Measurements from ENCODE around the gene PHF2.
"Not testable (repeated sequence)": the region's sequence is repeated elsewhere in the genome, so short reads cannot be mapped to it uniquely, and the experiment has no call there.

Gene PHF2

DNA sequence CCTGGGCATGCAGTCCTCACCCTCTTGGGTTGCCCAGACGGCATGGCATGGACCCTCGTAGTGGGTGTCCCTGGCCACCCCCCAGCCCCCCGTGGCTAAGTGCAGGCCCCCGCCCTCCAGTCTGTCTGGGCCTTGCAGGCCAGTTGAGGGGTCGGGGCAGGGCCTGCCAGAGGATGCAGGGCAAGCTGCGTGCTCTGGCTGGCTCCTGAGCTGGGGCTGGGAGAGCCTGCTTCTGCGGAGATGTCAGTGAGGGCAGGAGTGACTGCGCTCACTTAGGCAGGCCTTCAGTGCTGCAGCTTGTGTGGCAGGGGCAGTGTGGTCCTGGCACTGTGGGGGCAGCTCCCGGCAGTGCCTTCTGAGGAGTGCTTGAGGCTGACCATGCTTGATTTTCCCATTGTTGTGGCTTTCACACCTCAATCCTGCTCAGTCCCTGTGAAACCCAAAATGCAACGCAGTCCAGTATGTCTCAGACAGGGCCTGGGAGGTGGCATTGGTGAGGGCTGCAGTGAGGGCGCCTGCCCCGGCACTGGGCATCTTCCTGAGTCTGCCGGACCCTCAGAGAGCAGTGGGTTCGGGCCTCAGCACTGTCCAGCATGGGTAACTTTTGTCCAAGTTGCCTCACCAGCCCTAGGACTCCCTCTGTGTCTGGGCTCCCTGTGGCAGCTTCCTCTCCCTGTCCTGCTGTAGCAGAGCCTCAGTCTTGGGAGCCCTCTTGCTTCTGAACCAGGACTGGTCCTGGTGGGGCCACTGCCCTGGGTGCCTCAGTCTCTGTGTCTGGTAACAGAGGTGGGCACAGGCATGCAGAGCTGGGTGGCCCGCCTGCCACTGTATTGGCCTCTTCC, 93.0 kb downstream of the PHF2 start:
- no peak for DNase-seq

DNA sequence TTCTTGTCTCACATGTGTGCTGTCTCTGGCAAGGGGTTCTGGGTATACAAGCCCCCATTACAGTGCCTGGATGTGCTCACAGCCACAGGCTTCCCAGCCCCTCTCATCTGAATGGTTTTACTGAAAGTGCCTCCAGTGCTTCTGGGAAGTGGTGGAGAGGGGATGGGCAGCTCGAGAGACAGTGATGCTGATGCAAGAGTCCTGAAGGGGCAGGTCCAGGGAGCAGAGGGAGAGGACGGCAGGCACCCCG, 93.5 kb downstream of the PHF2 start:
- DNase-seq, result no peak

DNA sequence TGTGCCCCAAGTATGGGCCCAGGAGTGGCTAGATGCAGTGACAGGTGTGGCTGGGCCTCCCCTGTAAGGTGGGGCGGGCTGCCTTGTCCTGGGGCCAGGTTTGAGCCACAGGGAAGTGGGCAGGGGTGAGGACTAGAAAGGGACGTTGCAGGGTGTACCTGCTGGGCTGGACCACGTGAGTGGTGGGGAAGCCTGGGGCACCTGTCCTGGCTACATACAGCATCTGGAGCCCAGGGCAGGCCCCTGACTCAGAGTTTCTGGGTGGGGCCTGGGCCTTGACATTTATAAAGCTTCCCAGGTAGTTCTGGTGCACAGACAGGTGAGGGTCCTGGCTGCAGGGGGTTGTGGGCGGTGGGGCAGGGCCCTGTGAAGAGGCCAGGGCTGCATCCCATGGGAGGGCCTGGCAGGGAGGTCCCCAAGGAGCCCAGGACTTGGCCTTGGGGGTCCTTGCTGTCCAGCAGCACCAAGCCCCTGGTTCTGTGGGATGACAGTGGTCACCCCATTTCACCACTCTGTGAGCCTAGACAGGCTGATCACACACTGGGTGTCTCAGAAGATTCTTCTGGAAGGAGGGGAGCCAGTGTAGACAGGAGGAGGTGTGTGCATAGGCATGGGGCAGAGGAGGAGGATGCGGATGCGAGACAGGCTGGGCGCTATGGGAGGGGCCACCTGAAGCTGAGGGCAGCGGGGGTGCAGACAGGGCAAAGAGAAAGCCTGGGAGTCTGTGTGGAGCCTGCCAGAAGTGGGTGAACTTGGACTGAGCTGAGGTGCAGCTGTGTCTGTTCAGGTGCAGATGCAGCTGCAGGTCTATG, 94.0 kb downstream of the PHF2 start:
- DNase-seq, result no peak

- no peak for DNase-seq
Observed at GRCh38 chr9:93671020-93671338, 94.6 kb downstream of the PHF2 start.

DNA sequence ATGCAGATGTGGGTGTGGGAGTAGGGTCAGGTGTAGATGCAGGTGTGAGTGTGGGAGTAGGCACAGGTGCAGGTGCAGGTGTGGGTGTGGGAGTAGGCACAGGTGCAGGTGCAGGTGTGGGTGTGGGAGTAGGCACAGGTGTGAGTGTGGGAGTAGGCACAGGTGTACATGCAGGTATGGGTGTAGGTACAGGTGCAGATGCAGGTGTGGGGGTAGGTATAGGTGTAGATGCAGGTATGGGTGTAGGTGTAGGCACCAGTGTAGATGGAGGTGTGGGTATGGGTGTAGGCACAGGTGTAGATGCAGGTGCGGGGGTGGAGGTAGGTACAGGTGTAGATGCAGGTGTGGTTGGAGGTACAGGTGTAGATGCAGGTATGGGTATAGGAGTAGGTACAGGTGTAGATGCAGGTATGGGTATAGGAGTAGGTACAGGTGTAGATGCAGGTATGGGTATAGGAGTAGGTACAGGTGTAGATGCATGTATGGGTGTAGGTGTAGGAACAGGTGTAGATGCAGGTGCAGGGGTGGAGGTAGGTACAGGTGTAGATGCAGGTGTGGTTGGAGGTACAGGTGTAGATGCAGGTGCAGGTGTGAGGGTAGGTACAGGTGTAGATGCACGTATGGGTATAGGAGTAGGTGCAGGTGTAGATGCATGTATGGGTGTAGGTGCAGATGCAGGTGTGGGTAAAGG, 96.1 kb downstream of the PHF2 start:
- DNase-seq, result not testable (repeated sequence)

GRCh38 chr9:93673021-93673838, 96.8 kb downstream of the PHF2 start:
- DNase-seq, result no peak

- DNase-seq, result no peak
Observed at GRCh38 chr9:93673839-93674334, 97.5 kb downstream of the PHF2 start.

DNA sequence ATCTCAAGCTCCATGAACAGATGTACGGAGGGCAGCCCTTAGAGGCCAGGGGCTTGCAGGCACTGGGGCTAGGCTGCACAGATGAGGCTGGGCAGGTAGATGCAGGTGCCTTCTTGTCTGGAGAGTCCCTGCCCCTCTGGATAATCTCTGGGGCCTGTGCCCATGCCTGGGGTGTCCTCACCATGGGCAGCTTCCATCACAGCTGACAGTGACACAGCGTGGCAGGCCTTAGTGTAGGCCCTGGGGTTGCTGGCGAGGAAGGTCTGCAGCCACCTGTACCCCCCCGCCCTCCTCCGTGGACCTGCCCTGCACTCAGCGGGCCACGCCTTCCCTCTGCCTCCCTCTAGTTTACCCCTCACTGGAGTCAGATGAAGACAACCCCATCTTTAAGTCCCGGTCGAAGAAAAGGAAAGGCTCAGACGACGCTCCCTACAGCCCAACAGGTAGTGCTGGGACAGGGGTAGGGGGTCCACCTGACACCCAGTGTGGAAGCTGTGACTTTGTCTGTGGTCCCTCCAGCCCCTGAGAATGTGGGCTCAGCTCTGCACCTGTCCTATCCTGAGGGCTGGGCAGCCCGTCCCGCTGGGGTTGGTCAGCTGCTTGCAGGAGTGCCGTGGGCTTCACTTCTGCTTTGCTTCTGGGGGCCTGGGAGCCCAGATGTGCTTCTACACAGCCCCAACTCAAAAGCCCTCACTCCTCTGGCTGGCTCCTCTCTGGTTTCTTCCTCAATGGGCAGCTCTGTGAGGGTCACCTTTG, 98.4 kb downstream of the PHF2 start:
- DNase-seq, result no peak

DNA sequence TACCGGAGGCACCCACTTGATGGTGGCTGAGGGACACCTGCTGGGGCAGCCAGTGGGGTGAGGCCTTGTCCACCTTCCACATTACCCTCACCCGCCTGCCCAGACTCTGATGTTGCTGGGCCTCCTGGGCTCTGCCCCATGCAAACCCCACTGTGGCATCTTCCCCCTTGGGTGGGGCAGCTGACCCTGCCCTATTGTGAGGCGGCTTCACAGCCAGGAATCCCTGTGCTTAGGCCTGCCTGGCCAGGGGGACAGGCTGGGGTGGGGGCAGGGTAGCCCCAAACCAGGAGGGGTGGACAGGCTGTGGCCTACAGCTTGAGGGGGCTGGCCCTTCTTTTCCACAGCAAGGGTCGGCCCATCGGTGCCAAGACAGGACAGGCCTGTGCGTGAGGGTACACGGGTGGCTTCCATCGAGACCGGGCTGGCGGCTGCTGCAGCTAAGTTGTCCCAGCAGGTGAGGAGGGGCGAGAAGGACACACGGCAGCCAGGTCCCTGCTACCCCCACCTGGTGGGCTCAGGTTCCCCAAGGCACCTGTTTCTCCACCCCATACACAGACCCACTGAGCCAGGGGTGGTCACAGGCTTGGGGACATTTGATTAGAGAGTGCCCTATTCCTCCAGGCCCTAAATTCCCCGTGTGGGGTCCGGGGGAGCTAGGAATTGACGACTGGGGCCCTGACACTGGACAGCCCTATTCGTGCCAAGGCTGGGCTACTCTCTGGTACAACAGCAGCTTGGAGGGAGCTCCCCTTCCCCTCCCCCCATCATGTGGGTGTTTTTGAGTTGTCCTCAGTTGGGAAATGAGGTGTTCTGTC, 99.2 kb downstream of the PHF2 start:
- no peak for DNase-seq

DNA sequence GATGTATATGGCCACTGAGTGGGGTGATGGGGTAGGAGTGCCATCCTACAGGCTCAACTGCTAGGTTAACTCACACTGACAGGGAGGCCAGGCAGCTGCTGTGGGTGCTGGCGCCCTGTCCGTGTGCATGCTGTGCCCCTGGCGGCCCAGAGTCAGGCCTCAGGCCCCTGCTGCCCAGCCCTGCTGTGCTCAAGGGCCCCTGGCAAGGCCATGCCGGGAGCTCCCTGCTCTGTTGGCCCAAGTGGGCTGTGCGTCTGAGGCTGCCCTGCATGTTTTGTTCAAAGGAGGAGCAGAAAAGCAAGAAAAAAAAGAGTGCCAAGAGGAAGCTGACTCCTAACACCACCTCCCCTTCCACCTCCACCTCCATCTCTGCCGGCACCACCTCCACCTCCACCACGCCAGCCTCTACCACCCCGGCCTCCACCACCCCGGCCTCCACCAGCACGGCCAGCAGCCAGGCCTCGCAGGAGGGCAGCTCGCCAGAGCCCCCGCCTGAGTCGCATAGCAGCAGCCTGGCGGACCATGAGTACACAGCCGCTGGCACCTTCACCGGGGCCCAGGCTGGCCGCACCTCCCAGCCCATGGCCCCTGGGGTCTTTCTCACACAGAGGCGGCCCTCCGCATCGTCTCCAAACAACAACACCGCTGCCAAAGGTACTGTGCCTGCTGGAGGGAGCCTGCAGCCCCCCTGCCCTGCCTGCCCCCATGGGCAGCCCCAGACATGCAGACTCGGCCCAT, 100.1 kb downstream of the PHF2 start:
- DNase-seq, result no peak

DNA sequence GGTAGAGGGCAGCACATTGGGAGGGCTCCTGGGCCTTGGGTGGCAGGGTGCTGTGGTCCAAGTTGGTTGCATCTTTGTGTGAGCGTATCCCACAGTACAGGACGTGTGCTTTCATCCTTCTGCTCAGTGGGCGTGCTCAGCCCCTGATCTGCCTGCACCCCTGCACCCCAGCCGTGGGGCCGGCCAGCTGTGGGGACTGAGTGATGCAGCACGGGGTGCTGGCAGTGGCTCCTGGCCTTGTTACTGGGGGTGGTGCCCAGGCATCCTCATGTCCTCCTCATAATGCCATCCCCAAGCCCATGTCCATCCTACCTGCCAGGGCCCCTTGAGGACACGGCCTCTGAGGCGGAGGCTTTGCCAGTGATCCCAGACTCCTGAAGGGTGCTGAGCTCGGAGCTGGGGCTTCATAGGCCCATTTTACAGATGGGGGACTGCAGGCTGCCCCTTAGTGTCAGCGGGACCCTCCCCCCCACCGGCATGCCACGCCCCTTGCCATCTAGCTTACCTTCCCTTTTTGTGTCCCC, 100.7 kb downstream of the PHF2 start:
- no peak for DNase-seq

DNA sequence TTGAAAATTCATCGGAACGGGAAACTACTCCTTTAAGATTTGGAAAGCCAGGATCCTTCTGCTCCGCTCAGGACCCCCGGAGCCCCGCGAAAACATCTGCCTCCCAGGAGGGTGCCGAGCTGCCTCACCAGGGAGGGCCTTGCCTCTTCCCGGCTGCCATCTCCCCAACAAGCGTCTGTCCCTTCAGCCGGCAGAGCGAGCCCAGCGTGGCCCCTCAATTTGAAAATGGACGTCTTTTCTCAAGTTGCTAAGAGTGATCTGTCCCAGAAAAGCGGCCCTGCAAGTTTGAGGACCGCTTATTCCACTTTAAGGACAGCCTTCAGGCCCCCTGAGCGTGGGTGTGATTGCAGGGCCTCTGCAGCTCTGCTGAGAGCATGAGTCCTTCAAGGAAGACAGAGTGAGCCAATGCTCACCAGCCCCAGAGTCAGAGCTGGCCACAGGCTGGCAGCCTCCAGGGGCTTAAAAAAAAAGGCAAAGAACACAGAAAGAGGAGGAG, 101.3 kb downstream of the PHF2 start:
- DNase-seq, result no peak

DNA sequence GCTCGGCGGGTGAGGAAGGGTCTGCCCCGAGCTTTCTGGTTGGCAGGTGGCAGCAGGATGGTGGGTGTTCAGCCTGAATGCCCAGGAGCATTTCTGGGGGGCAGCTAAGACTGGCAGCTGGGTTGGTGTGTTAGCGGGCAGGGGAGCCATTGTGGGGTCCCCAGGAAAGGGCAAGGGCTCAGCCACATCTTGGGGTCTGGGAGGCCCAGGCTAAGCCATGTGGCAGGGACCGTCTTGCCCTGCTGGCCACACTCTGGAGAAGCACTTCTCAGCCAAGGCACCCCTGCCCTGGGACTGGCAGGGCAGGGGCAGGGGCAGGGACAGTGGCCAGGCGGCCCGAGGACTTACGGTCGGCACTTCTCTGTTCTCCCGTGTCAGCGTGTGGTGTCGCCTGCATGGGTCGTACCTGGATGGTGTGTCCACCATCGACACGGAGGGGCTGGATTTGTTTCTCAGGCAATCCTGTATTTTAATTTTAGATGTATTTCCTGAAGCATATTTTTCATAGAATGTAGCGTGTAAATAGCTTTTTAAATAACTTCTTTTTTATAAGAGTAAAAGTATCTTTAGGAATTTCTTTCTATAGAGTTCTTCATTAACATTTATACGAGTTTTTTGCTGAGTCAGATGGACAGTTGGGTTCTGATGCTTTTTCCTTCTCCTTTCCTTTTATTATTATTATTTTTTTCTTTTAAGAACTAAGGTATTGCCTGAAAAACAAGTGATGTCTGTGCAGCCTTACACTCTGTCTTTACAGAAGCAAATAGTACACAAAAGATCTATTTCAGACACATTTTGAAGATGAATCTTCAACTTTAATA, 102.0 kb downstream of the PHF2 start:
- no peak for DNase-seq

- DNase-seq, result no peak
Observed at GRCh38 chr9:93679536-93680442, 103.4 kb downstream of the PHF2 start.

DNA sequence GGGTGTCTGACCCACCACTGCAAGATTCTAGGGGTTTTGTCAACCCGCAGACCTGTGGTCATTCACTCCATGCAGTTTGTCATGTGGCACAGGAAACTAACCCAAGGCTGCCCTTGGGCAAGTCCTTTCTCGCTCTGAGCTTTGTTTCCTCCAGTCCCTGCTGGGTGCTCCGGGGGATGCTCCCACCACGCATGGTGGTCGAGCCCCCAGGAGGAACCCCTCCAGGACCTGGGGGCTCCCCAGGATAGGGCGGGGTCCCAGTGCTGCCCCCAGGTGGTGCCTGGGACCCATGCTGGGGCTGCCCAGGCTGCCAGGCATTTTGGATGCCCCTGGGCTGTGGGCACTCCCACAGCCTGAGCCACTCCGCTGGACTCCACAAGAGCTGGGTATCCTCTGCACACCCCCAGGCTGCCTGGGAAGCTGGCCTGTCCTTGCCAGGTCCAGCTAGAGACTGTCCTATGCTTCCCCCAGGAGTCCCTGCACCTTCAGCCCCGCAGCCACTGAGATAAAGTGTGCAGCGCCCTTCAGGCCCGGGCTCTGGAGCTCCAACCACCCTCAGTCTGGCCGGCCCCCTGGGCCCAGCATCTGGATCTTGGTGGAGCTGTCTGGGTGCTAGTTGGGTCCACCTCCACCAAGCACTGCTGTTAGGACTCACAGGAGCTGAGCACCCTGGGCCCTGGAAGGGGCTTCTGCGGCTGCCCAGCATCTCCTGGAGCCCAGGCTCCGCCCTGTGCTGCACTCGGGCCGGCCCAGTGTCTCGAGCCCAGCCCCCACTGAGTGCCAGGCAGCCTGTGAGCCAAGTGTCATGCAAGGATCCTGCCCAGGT, 104.3 kb downstream of the PHF2 start:
- DNase-seq, result no peak

DNA sequence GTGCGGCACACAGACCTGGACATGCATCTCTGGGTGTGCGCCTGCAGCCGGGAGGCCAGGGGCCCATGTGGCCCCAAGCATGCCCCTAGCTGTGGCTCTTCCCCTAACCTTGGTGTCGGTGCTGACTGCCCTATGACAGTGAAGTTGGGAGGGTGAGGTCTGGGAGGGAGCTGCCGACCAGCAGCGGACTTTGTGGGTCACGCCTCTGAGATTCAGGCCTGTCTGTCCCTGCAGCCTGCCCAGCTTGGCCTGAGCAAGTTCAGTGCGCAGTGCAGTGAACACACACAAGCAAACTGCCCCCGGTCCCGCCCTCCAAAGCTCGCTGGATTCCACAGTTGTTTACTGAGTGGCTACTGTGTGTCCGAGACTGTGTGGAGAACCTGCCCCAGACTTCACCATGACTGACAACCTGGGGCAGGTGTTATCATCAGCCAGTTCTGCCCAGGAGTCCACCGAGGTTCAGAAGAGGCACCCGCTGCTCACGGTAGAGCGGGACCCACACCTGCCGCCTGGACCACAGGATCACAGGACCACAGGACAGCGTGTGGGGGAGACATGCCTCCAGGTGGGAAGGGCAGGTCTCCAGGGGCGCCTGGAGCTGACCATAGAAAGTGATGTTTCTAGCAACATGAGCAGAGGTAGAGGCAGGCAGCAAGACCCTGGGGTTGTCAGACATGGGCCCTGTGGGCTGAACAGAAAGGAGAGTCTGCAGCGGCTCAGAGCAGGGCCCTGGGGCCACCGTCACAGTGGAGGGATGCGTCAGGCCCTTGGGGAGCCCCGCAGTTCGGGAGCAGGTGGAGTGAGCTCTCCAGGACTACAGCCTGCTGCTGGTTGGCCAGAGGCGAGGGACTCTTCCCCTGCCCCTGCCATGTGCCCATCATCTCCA, 105.1 kb downstream of the PHF2 start:
- no peak for DNase-seq

Data from hippocampal formation (tissue), 2 donors.